Caco-2 (cell line): ENCODE data around the gene SUSD5. TPM values are rescaled to one million over a fixed set of nuclear protein-coding genes. Genes with fewer than 3 reads are reported as not detected.

Experiments
- BruUV-seq: library from RNA; stranded (reverse); fragments of 400-500 nt; replicated peaks from 2 replicates; lab custom pipeline; 2021; lab: Mats Ljungman, UMichigan
- CTCF ChIA-PET: fragments of 300-600 bp; sonication (Branson Sonifier 250); formaldehyde crosslinking; loops from one replicate; lab custom pipeline; 2022; ENCODE audit warnings: antibody characterized with exemption; lab: Charles Lee
- POLR2A ChIA-PET: fragments of 300-600 bp; sonication (Branson Sonifier 250); formaldehyde crosslinking; loops from one replicate; lab custom pipeline; 2022; ENCODE audit warnings: antibody characterized with exemption; lab: Charles Lee
- DNase-seq, 2 experiments: peaks; one replicate each; pipeline versions ENCODE4 v3.0.0 to v3.0.0-alpha.2; 2020 to 2022
- H3K27me3 ChIP-seq: replicated peaks from 2 replicates; pipeline ENCODE4 v1.6.0; 2011; ENCODE audit warnings: low read length; ENCODE audit not compliant: control insufficient read depth, insufficient read depth
- H3K36me3 ChIP-seq: 2 replicates; pipeline ENCODE4 v1.5.1; 2011; ENCODE audit warnings: low read length; ENCODE audit not compliant: control insufficient read depth, insufficient read depth
- H3K4me1 ChIP-seq: fragments of 250-450 bp; sonication (Bioruptor Pico); 2 replicates; pipeline ENCODE4 v1.5.1; 2020; ENCODE audit warnings: mild to moderate bottlenecking
- H3K4me3 ChIP-seq: 2 replicates; pipeline ENCODE4 v1.5.1; 2011; ENCODE audit warnings: low read depth, mild to moderate bottlenecking, control low read depth, low read length
- H3K9me3 ChIP-seq: fragments of 250-450 bp; sonication (Bioruptor Pico); 2 replicates; pipeline ENCODE4 v1.5.1; 2020; ENCODE audit warnings: mild to moderate bottlenecking, moderate library complexity
- H3K27ac Mint-ChIP-seq: one replicate; pipeline ENCODE4 v1.8.0; 2022; ENCODE audit warnings: mixed read lengths; ENCODE audit not compliant: unreplicated experiment
- H3K27me3 Mint-ChIP-seq: one replicate; pipeline ENCODE4 v1.8.0; 2022; ENCODE audit warnings: mixed read lengths; ENCODE audit not compliant: insufficient read depth, unreplicated experiment
- H3K36me3 Mint-ChIP-seq: one replicate; pipeline ENCODE4 v1.8.0; 2022; ENCODE audit warnings: mild to moderate bottlenecking, mixed read lengths; ENCODE audit not compliant: insufficient read depth, unreplicated experiment
- H3K4me1 Mint-ChIP-seq: one replicate; pipeline ENCODE4 v1.8.0; 2022; ENCODE audit warnings: low read depth, mixed read lengths; ENCODE audit not compliant: unreplicated experiment
- H3K4me3 Mint-ChIP-seq: one replicate; pipeline ENCODE4 v1.8.0; 2022; ENCODE audit warnings: mild to moderate bottlenecking, moderate library complexity, mixed read lengths; ENCODE audit not compliant: unreplicated experiment
- H3K9me3 Mint-ChIP-seq: one replicate; pipeline ENCODE4 v1.8.0; 2022; ENCODE audit warnings: mixed read lengths; ENCODE audit not compliant: unreplicated experiment
- CTCF ChIP-seq, 2 experiments: fragments of 200-600 bp in 1 of 2; IDR thresholded peaks; 1 replicate in 1 of 2; 2 replicates in 1 of 2; pipeline versions ENCODE4 v1.5.1 to v1.8.0; 2011 to 2022; ENCODE audit warnings: antibody characterized with exemption in 1 of 2, control low read depth in 1 of 2, inconsistent platforms in 1 of 2, low read depth in 1 of 2, low read length in 1 of 2, mild to moderate bottlenecking in 1 of 2, moderate library complexity in 1 of 2; ENCODE audit not compliant: insufficient read depth in 1 of 2, severe bottlenecking in 1 of 2, unreplicated experiment in 1 of 2
- intact Hi-C: fragments of 100-400 bp; cut with micrococcal nuclease; formaldehyde crosslinking; loops from one replicate; pipeline ENCODE4 v1.10.0; 2022; ENCODE audit not compliant: unreplicated experiment
- total RNA-seq: library from RNA; stranded (reverse); gene quantifications from 2 replicates; pipeline ENCODE4 v1.2.3, GENCODE V29; 2022

SUSD5 gene
- total RNA-seq, 1 experiment from 2014 or later: not detected

- H3K9me3 Mint-ChIP-seq: no peaks in the 10 kb centered on the region
- CTCF ChIA-PET: no interaction called here
- peaks cover 13% of the 10 kb centered on the region for H3K4me1 Mint-ChIP-seq
- H3K36me3 Mint-ChIP-seq: no peaks in the 10 kb centered on the region
- no peak overlapping the region for H3K4me3 Mint-ChIP-seq
- Histone ChIP-seq H3K27me3 (no peaks in the 10 kb centered on the region), H3K36me3 (no peaks in the 10 kb centered on the region), H3K4me3 (no peak overlapping the region), H3K9me3 (no peaks in the 10 kb centered on the region), H3K4me1 (peaks cover 7% of the 10 kb centered on the region)
- POLR2A ChIA-PET: no interaction called here
- H3K27ac Mint-ChIP-seq: no peak overlapping the region
- DNase-seq: no peak
- TF ChIP-seq CTCF (IDR thresholded peaks at IDR 0.05; ENCODE audit: insufficient read depth in 1 of 2, low read depth in 1 of 2, low read length in 1 of 2, severe bottlenecking in 1 of 2, unreplicated experiment in 1 of 2): no peak
- H3K27me3 Mint-ChIP-seq: no peaks in the 10 kb centered on the region
- BruUV-seq: no TSS peak
- intact Hi-C loops: no loop called here
These were observed 115.6 kb downstream of the SUSD5 start for GRCh38 chr3:33103034-33103433.

- no peak overlapping the region for H3K27ac Mint-ChIP-seq
- no TSS peak for BruUV-seq
- DNase-seq: no peak
- H3K9me3 Mint-ChIP-seq: no peaks in the 10 kb centered on the region
- no peaks in the 10 kb centered on the region for H3K27me3 Mint-ChIP-seq
- no peaks in the 10 kb centered on the region for H3K36me3 ChIP-seq
- no peaks in the 10 kb centered on the region for H3K27me3 ChIP-seq
- ChIA-PET POLR2A (no interaction called here), CTCF (no interaction called here)
- intact Hi-C loops: no loop called here
- no peak overlapping the region for H3K4me3 ChIP-seq
- no peak overlapping the region for H3K4me3 Mint-ChIP-seq
- H3K4me1 ChIP-seq: peaks cover 17% of the 10 kb centered on the region
- TF ChIP-seq CTCF (IDR thresholded peaks at IDR 0.05; ENCODE audit: insufficient read depth in 1 of 2, low read depth in 1 of 2, low read length in 1 of 2, severe bottlenecking in 1 of 2, unreplicated experiment in 1 of 2): no peak
- peaks cover 13% of the 10 kb centered on the region for H3K4me1 Mint-ChIP-seq
- H3K9me3 ChIP-seq: no peaks in the 10 kb centered on the region
- peaks cover 17% of the 10 kb centered on the region for H3K36me3 Mint-ChIP-seq
These were observed 118.4 kb downstream of the SUSD5 start for GRCh38 chr3:33100229-33100628.

Other genes with a start within 250 kb of the SUSD5 start
- gene GLB1, start 121.7 kb downstream of the SUSD5 start, total RNA-seq: 307 and 324 TPM in 2 replicates
- gene TMPPE, start 121.7 kb downstream of the SUSD5 start, total RNA-seq: 20.0 and 22.5 TPM in 2 replicates
- 144 and 151 TPM in 2 replicates for gene CRTAP, start 104.8 kb downstream of the SUSD5 start, total RNA-seq
- 8.5 and 10.8 TPM in 2 replicates for gene FBXL2, start 58.6 kb upstream of the SUSD5 start, total RNA-seq
- 87.7 and 90.8 TPM in 2 replicates for gene UBP1, start 221.6 kb upstream of the SUSD5 start, total RNA-seq